ENCODE measurements around the gene HMGXB3.

GRCh38 chr5:149951138-149951749 lies 49.3 kb upstream of the HMGXB3 start:
- TF ChIP-seq POLR2A (IDR thresholded peaks at IDR 0.05) (no peak), CTCF (IDR thresholded peaks at IDR 0.05) (peak in 3 of 7 experiments; percentile 29 to 44 (median 30))

All from body of pancreas (tissue), 4 donors.